Cardiac muscle cell (in vitro differentiated cells and primary cell): ENCODE data around the gene RNF227. TPM values are rescaled to one million over a fixed set of nuclear protein-coding genes. Genes with fewer than 3 reads are reported as not detected.
A peak's percentile ranks its signal among the peaks of the same experiment; 100 is the strongest.

Experiments
- DNase-seq, 2 donors: peaks; one replicate each; pipeline versions ENCODE4 v3.0.0 to v3.0.0-alpha.2; 2010 to 2017; ENCODE audit warnings: low read depth in 1 of 2, low spot score in 1 of 2
- H3K27ac ChIP-seq: fragments of 200-600 bp; sonication (generic); 2 replicates; pipeline ENCODE4 v1.5.1; 2016
- H3K27me3 ChIP-seq: fragments of 200-600 bp; sonication (generic); 2 replicates; pipeline ENCODE4 v1.6.0; 2016; ENCODE audit warnings: control low read depth
- H3K36me3 ChIP-seq: fragments of 200-600 bp; sonication (generic); 2 replicates; pipeline ENCODE4 v1.5.1; 2016; ENCODE audit warnings: control low read depth
- H3K4me1 ChIP-seq: fragments of 200-600 bp; sonication (generic); 2 replicates; pipeline ENCODE4 v1.8.1; 2017; ENCODE audit warnings: low read depth, mild to moderate bottlenecking, mixed run types
- H3K4me3 ChIP-seq: fragments of 200-600 bp; sonication (generic); 2 replicates; pipeline ENCODE4 v1.5.1; 2016; ENCODE audit warnings: mild to moderate bottlenecking
- H3K9me3 ChIP-seq: fragments of 200-600 bp; sonication (generic); 2 replicates; pipeline ENCODE4 v1.5.1; 2017; ENCODE audit warnings: low read depth, mild to moderate bottlenecking, control low read depth
- polyA plus RNA-seq: library from polyadenylated mRNA; unstranded; fragments of >200 nt; fragmentation: Nextera tagmentation; extraction: Ambion mirVana; gene quantifications from 2 replicates; pipeline ENCODE4 v1.2.1, GENCODE V29; 2016
- total RNA-seq: library from RNA; depleted of rRNA; stranded (reverse); fragments of >200 nt; gene quantifications from 2 replicates; pipeline ENCODE4 v1.2.3, GENCODE V29; 2016
- TF ChIP-seq, protein P1 (sequence below): IDR thresholded peaks from 2 replicates; pipeline ENCODE4 v1.5.1; 2012; ENCODE audit warnings: low read depth, mild to moderate bottlenecking, low read length

The RNF227 gene
- total and polyA plus RNA-seq, 2 experiments from 2014 or later: 5.2 to 26.1 TPM

DNA sequence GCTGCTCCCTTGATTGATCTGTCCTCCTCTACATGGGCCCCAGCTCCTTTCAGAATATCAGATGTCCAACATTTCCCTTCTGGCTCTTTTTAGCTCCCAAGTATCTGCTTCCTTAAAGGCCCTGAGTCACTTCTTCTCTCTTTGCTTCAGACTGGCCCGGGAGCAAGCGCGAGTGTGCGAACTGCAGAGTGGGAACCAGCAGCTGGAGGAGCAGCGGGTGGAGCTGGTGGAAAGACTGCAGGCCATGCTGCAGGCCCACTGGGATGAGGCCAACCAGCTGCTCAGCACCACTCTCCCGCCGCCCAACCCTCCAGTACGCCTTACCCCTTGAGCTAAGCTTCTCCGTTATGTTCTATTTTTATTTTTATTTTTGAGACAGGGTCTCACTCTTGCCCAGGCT, 28.2 kb upstream of the RNF227 start:
- H3K4me1 ChIP-seq: no peaks in the 10 kb centered on the region
- H3K9me3 ChIP-seq: no peaks in the 10 kb centered on the region
- no peaks in the 10 kb centered on the region for H3K27me3 ChIP-seq
- peaks cover 54% of the 10 kb centered on the region for H3K36me3 ChIP-seq
- no peak for DNase-seq
- TF ChIP-seq, protein P1, sequence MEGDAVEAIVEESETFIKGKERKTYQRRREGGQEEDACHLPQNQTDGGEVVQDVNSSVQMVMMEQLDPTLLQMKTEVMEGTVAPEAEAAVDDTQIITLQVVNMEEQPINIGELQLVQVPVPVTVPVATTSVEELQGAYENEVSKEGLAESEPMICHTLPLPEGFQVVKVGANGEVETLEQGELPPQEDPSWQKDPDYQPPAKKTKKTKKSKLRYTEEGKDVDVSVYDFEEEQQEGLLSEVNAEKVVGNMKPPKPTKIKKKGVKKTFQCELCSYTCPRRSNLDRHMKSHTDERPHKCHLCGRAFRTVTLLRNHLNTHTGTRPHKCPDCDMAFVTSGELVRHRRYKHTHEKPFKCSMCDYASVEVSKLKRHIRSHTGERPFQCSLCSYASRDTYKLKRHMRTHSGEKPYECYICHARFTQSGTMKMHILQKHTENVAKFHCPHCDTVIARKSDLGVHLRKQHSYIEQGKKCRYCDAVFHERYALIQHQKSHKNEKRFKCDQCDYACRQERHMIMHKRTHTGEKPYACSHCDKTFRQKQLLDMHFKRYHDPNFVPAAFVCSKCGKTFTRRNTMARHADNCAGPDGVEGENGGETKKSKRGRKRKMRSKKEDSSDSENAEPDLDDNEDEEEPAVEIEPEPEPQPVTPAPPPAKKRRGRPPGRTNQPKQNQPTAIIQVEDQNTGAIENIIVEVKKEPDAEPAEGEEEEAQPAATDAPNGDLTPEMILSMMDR: no peak
- no peak overlapping the region for H3K27ac ChIP-seq
- H3K4me3 ChIP-seq: no peak overlapping the region

DNA sequence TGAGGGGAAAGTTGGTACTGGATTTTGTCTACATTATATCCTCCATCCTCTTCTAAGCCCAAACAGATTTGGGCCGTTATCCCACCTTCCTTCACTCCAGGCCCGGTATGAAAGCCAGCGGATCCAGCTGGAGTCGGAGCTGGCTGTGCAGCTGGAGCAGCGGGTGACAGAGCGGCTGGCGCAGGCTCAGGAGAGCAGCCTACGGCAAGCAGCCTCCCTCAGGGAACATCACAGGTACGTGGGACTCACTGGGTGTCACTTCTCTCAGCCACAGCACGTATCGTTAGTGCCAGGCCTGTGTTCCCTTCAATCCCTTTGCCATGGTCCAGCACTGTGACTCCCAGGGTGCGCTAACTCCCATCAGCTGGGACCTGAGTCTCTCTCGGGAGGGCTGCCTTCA, 27.2 kb upstream of the RNF227 start:
- TF ChIP-seq, protein P1: no peak
- H3K9me3 ChIP-seq: no peaks in the 10 kb centered on the region
- H3K4me3 ChIP-seq: no peak overlapping the region
- no peaks in the 10 kb centered on the region for H3K27me3 ChIP-seq
- DNase-seq: no peak
- no peaks in the 10 kb centered on the region for H3K4me1 ChIP-seq
- H3K27ac ChIP-seq: no peak overlapping the region
- H3K36me3 ChIP-seq: peaks cover 55% of the 10 kb centered on the region

DNA sequence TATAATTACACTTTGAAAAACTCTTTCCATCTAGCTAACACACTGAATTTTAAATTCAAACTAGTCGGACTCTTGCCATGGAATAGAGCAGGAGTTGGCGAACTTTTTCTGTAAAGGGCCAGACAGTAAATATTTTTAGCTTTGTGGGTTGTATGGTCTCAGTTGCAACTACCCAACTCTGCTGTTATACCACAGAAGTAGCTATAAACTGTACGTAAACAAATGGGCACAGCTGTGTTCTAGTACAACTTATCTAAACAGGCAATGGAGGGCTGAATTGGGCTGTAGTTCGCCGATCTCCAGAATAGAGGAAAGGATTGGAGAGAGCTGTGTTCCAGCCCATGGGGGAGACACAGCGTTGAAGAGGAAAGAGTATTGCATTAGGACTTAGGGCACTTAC, 24.7 kb upstream of the RNF227 start:
- no peak for DNase-seq
- no peaks in the 10 kb centered on the region for H3K9me3 ChIP-seq
- H3K36me3 ChIP-seq: peaks cover 44% of the 10 kb centered on the region
- H3K27me3 ChIP-seq: no peaks in the 10 kb centered on the region
- no peak overlapping the region for H3K27ac ChIP-seq
- no peaks in the 10 kb centered on the region for H3K4me1 ChIP-seq
- TF ChIP-seq, protein P1: no peak
- no peak overlapping the region for H3K4me3 ChIP-seq

DNA sequence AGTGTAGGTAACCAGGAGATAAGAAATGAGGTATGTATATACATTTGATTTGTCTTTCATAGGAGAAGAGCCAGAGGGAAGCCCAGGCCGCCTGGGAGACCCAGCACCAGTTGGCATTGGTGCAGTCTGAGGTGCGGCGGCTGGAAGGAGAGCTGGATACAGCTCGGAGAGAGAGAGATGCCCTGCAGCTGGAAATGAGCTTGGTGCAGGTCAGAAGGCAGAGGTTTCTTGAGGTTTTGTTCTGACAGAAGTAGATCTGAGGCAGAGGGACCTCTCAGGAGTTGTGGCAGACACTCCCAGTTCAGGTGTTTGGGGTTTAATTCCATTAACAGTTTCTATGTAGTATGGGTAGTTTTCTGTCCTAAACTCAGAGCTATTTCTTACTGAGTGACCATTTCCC, 23.9 kb upstream of the RNF227 start:
- no peaks in the 10 kb centered on the region for H3K9me3 ChIP-seq
- H3K36me3 ChIP-seq: peaks cover 38% of the 10 kb centered on the region

DNA sequence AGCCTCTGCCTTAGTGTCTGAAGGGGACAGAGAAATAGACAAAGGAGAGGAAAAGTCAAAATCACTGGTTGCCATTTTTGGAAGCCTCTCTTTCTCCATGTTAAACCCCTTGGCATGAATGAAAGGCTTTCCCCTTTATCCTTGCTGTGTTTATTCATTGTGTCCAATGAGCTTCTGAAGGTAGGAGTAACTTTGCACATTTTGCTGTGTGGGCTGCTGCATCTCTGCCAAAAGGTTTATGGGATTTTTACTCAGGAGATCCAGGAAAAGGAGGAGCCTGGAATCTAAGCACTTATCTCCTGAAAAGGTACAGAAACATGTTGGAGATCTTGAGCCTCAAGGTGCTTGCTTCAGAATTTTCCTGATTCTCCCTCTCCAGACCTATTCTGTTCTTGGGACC, 19.8 kb upstream of the RNF227 start:
- Histone ChIP-seq H3K27me3 (no peaks in the 10 kb centered on the region), H3K4me3 (no peak overlapping the region), H3K9me3 (no peaks in the 10 kb centered on the region), H3K4me1 (peaks cover 12% of the 10 kb centered on the region), H3K36me3 (peaks cover 14% of the 10 kb centered on the region), H3K27ac (no peak overlapping the region)
- DNase-seq: no peak
- TF ChIP-seq, protein P1: no peak

More for the DNA sequence above, 23.9 kb upstream of the RNF227 start:
- TF ChIP-seq, protein P1: no peak
- Histone ChIP-seq H3K4me1 (no peaks in the 10 kb centered on the region), H3K4me3 (no peak overlapping the region), H3K27me3 (no peaks in the 10 kb centered on the region), H3K27ac (no peak overlapping the region)
- DNase-seq: no peak

DNA sequence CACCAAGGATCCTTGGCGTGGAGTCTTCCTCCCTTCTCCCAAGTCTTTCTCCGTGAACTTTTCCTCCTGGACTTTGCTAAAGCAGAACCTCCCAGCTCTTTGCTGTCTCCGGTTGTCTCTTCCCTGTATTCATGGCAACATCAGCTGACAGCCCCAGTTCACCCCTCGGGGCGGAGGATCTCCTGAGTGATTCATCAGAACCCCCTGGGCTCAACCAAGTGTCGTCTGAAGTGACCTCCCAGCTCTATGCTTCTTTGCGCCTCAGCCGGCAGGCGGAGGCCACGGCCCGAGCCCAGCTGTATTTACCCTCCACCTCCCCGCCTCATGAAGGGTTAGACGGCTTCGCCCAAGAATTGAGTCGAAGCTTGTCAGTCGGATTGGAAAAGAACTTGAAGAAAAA, 16.9 kb upstream of the RNF227 start:
- H3K9me3 ChIP-seq: no peaks in the 10 kb centered on the region
- peaks cover 16% of the 10 kb centered on the region for H3K27me3 ChIP-seq
- H3K4me3 ChIP-seq: peak overlapping the region; percentile 82
- H3K4me1 ChIP-seq: peaks cover 16% of the 10 kb centered on the region
- peak; percentile 36 to 61 for DNase-seq
- TF ChIP-seq, protein P1: peak; percentile 38
- H3K36me3 ChIP-seq: no peaks in the 10 kb centered on the region
- H3K27ac ChIP-seq: no peak overlapping the region
